Uterus (tissue), 4 donors: ENCODE measurements around the gene TBC1D22B. TPM values are rescaled to one million over a fixed set of nuclear protein-coding genes. Genes with fewer than 3 reads are reported as not detected.

Experiments
- DNase-seq, 2 donors: peaks; one replicate each; pipeline ENCODE4 v3.0.0-alpha.2; 2019 to 2020
- H3K27ac ChIP-seq, 2 donors: fragments of 200-600 bp; sonication (generic); 1 replicate in 1 of 2; 2 replicates in 1 of 2; pipeline ENCODE4 v1.5.1; 2016 to 2018
- H3K27me3 ChIP-seq, 2 donors: fragments of 200-600 bp; sonication (generic); one replicate each; pipeline ENCODE4 v1.5.1; 2018 to 2019; ENCODE audit warnings: control low read depth in 1 of 2
- H3K36me3 ChIP-seq, 2 donors: fragments of 200-600 bp; sonication (generic); one replicate each; pipeline ENCODE4 v1.5.1; 2019; ENCODE audit warnings: control low read depth in 1 of 2
- H3K4me1 ChIP-seq, 2 donors: fragments of 200-600 bp; sonication (generic); one replicate each; pipeline ENCODE4 v1.5.1; 2018 to 2019; ENCODE audit warnings: control low read depth in 1 of 2
- H3K4me3 ChIP-seq, 2 donors: fragments of 200-600 bp; sonication (generic); 1 replicate in 1 of 2; 2 replicates in 1 of 2; pipeline ENCODE4 v1.5.1; 2018 to 2019; ENCODE audit warnings: mild to moderate bottlenecking in 1 of 2
- H3K9me3 ChIP-seq, 2 donors: fragments of 200-600 bp; sonication (generic); one replicate each; pipeline ENCODE4 v1.5.1; 2019; ENCODE audit warnings: control low read depth in 1 of 2
- POLR2A ChIP-seq, 2 donors: fragments of 450-650 bp; IDR thresholded peaks; one replicate each; pipeline ENCODE4 v1.6.1; 2016; ENCODE audit warnings: antibody characterized with exemption in 2 of 2, mild to moderate bottlenecking in 1 of 2, moderate library complexity in 1 of 2
- intact Hi-C: fragments of 100-400 bp; cut with DNase I; formaldehyde crosslinking; loops from one replicate; pipeline ENCODE4 v1.15.1; 2023; ENCODE audit warnings: low total_unique reads
- total RNA-seq, 4 donors: library from RNA; depleted of rRNA in 3 of 4; stranded (reverse); fragments of >200 nt in 3 of 4; gene quantifications; one replicate each; pipeline versions ENCODE4 v1.1.0 to v1.2.4, GENCODE V29; 2014 to 2023
- TF ChIP-seq, protein P1 (sequence below), 4 experiments: fragments of 200-600 bp in 2 of 4; fragments of 450-650 bp in 2 of 4; sonication (generic) in 2 of 4; IDR thresholded peaks; one replicate each; pipeline ENCODE4 v1.5.1; 2016 to 2019; ENCODE audit warnings: antibody characterized with exemption in 4 of 4, mild to moderate bottlenecking in 2 of 4, moderate library complexity in 1 of 4
- donor health status: DM: yes; HTN: yes; CAD: no.

The TBC1D22B gene
- total RNA-seq, 4 donors from 2014 or later: 4.1 to 15.4 (median 7.5) TPM

DNA sequence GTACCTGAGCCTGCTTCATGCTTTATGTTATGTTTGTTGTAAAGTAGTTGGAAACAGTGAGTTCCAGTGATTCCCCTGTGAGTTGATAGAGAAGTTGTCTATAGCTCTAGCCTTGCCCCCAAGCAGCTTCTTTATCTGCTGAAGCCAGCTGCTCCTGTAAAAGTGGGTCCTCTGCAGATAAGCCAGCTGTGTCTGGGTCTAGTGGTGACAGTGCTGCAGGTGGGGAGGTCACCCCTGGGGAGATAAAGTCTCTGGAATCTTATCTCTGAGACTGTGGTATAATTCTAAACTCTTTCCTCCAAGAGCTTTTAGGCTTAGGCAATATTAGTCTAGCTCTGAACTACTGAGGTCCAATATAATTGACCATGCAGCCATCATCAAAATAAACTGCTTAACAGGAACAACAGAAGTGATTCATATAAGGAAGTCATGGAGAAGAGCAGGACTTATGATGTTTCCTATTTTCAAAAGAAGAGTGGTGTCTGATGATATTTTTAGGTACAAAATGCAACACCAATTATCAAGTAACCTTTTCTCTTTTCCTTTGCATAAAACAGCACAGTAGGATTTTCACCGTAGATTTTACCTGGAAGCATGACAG is 44.6 kb downstream of the TBC1D22B start:
- Histone ChIP-seq H3K4me3 (no peak overlapping the region), H3K27me3 (no peaks in the 10 kb centered on the region), H3K27ac (no peak overlapping the region), H3K9me3 (no peaks in the 10 kb centered on the region), H3K4me1 (no peaks in the 10 kb centered on the region), H3K36me3 (no peaks in the 10 kb centered on the region)
- TF ChIP-seq, protein P1, sequence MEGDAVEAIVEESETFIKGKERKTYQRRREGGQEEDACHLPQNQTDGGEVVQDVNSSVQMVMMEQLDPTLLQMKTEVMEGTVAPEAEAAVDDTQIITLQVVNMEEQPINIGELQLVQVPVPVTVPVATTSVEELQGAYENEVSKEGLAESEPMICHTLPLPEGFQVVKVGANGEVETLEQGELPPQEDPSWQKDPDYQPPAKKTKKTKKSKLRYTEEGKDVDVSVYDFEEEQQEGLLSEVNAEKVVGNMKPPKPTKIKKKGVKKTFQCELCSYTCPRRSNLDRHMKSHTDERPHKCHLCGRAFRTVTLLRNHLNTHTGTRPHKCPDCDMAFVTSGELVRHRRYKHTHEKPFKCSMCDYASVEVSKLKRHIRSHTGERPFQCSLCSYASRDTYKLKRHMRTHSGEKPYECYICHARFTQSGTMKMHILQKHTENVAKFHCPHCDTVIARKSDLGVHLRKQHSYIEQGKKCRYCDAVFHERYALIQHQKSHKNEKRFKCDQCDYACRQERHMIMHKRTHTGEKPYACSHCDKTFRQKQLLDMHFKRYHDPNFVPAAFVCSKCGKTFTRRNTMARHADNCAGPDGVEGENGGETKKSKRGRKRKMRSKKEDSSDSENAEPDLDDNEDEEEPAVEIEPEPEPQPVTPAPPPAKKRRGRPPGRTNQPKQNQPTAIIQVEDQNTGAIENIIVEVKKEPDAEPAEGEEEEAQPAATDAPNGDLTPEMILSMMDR (IDR thresholded peaks at IDR 0.05): no peak
- TF ChIP-seq POLR2A (IDR thresholded peaks at IDR 0.05): no peak
- intact Hi-C loops: no loop called here
- no peak for DNase-seq

DNA sequence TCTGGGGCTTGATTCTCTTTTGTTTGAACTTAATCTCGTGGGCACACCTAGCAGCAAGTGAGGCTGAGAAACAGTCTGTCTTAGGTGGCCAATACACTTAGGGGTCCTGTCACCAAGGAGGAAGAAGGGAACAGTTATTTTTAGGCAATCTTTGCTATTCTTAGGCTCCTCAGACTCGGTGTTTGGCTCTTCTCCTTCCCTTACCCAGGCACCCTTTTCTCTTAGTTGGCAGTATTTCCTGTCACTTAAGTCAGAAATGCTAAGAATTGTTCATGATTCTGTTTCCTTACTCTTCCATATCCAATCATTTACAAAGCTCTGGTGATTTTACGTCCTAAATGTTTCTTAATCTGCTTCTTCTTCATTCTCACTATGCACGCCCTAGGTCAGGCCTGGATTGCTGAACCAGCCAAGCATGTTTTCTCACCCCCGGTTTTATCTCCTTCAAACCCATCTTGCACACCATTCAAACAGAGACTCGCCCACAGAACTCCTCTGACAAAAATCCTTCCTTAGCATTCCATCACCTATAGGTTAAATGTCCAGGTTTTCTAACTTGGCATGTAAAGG is 45.6 kb downstream of the TBC1D22B start:
- intact Hi-C loops: no loop called here
- Histone ChIP-seq H3K27ac (no peak overlapping the region), H3K4me1 (no peaks in the 10 kb centered on the region), H3K9me3 (no peaks in the 10 kb centered on the region), H3K27me3 (no peaks in the 10 kb centered on the region), H3K36me3 (no peaks in the 10 kb centered on the region), H3K4me3 (no peak overlapping the region)
- no peak for DNase-seq
- TF ChIP-seq POLR2A (IDR thresholded peaks at IDR 0.05): no peak
- TF ChIP-seq, protein P1 (IDR thresholded peaks at IDR 0.05): no peak

DNA sequence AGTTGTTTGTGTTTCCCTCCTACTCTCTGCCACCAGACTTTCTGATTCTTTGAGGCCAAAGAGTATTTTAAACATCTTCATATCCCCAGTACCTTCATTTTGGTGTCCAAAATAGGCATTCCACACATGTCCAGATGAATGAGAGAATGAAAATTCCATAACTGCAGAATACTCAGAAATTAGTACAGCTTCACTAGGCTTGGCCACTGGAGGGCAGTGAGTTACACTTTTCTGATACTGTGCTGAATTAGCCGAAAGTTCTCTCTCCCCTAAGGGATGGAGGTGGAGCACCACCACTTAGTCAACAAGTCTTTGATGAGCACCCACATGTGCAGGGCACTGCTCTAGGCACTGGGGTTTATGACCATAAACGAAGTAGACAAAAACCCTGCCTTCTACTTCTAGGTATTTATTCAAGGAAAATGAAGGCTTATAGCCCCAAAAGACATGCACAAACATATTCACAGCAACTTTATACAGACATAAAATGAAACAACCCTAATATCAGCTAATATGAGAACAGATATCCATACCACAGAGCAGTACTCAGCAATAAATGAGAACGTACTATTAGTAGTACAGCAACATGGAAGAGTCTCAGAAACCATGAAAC is 46.4 kb downstream of the TBC1D22B start:
- no peaks in the 10 kb centered on the region for H3K36me3 ChIP-seq
- H3K9me3 ChIP-seq: no peaks in the 10 kb centered on the region
- no peak overlapping the region for H3K4me3 ChIP-seq
- DNase-seq: no peak
- intact Hi-C loops: no loop called here
- no peaks in the 10 kb centered on the region for H3K27me3 ChIP-seq
- TF ChIP-seq, protein P1 (IDR thresholded peaks at IDR 0.05): peak in 3 of 4 experiments; percentile 28 to 48 (median 34)
- no peak for TF ChIP-seq POLR2A (IDR thresholded peaks at IDR 0.05)
- H3K4me1 ChIP-seq: no peaks in the 10 kb centered on the region
- no peak overlapping the region for H3K27ac ChIP-seq

DNA sequence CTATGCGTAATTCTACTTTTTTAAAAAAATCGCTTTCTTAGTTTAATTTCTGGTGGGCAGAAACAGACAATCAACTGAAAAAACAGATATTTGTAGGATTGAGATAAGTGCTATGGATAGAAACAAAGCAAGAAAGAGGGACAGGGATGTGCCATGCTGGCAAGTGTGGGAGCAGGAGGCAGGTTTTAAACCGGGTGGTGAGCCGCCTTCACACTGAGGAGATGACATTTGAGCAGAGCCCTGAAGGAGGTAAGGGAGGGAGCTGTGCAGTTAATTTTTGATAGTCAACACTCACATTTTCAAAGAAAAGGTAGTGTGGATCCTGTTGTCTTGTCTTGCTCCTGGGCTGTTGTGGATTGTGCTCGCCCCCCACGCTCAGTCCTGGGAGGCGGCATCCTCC is 47.2 kb downstream of the TBC1D22B start:
- Histone ChIP-seq H3K36me3 (no peaks in the 10 kb centered on the region), H3K9me3 (no peaks in the 10 kb centered on the region), H3K4me3 (no peak overlapping the region), H3K27ac (no peak overlapping the region), H3K27me3 (no peaks in the 10 kb centered on the region), H3K4me1 (no peaks in the 10 kb centered on the region)
- TF ChIP-seq, protein P1 (IDR thresholded peaks at IDR 0.05): no peak
- no peak for TF ChIP-seq POLR2A (IDR thresholded peaks at IDR 0.05)
- DNase-seq: no peak
- intact Hi-C loops: no loop called here

DNA sequence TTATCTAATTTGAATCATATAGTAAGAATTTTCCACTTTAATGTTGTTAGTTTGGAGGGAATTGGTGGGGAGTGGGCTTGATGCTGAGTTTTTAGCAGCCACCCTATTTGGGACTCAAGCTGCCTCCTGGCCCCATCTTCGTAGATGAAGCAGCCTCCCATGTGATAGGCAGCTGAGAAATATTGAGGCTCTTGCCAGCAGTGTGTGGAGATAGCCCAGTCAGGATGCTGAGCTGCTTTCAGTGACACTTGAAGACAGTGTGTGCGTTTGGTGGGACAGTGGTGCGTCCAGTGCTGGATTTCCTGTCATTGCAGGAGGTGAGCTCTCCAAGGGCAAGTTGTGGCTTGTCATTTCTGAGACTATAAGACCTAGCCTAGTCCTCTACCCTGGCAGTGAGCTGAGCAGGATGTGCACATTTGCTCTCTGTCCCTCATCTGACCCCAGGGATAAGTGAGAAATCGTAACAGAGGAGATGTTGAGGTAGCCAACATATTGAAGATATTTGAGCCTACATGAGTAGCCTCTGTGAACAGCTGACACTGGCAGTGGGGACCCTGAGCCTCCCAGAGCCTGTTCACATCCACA is 48.4 kb downstream of the TBC1D22B start:
- Histone ChIP-seq H3K9me3 (no peaks in the 10 kb centered on the region), H3K4me3 (no peak overlapping the region), H3K4me1 (no peaks in the 10 kb centered on the region), H3K36me3 (no peaks in the 10 kb centered on the region), H3K27ac (no peak overlapping the region), H3K27me3 (no peaks in the 10 kb centered on the region)
- no peak for TF ChIP-seq POLR2A (IDR thresholded peaks at IDR 0.05)
- TF ChIP-seq, protein P1 (IDR thresholded peaks at IDR 0.05): no peak
- no peak for DNase-seq
- intact Hi-C loops: no loop called here
